Liver (tissue), 3 donors: ENCODE data around the gene ST8SIA6.

Source experiments
- ATF3 ChIP-seq: IDR thresholded peaks from 2 replicates; pipeline ENCODE4 v1.6.1; 2016; ENCODE audit warnings: antibody characterized with exemption
- FOXA2 ChIP-seq: IDR thresholded peaks from 2 replicates; pipeline ENCODE4 v1.6.1; 2016; ENCODE audit warnings: antibody characterized with exemption
- JUND ChIP-seq, 2 donors: IDR thresholded peaks; 2 replicates each; pipeline ENCODE4 v1.6.1; 2016; ENCODE audit warnings: antibody characterized with exemption in 2 of 2
- RAD21 ChIP-seq, 2 donors: IDR thresholded peaks; 2 replicates each; pipeline ENCODE4 v1.6.1; 2016; ENCODE audit warnings: antibody characterized with exemption in 2 of 2, mild to moderate bottlenecking in 2 of 2
- REST ChIP-seq: IDR thresholded peaks from 2 replicates; pipeline ENCODE4 v1.6.1; 2016; ENCODE audit warnings: antibody characterized with exemption, mild to moderate bottlenecking
- TAF1 ChIP-seq: conservative IDR thresholded peaks from 2 replicates; pipeline ENCODE4 v1.6.1; 2016; ENCODE audit warnings: antibody characterized with exemption, mild to moderate bottlenecking
- YY1 ChIP-seq: IDR thresholded peaks from 2 replicates; pipeline ENCODE4 v1.6.1; 2016; ENCODE audit warnings: antibody characterized with exemption, mild to moderate bottlenecking
- TF ChIP-seq, protein P1 (sequence below): fragments of 150-350 bp; IDR thresholded peaks from 2 replicates; pipeline ENCODE4 v1.5.1; 2017; ENCODE audit warnings: improper control_type of control experiment, low read depth, low read length; ENCODE audit not compliant: missing input control
- donor health status: healthy.
- donor health status: healthy.

GRCh38 chr10:17460756-17461155 lies 6.4 kb upstream of the ST8SIA6 start:
- TF ChIP-seq, protein P1, sequence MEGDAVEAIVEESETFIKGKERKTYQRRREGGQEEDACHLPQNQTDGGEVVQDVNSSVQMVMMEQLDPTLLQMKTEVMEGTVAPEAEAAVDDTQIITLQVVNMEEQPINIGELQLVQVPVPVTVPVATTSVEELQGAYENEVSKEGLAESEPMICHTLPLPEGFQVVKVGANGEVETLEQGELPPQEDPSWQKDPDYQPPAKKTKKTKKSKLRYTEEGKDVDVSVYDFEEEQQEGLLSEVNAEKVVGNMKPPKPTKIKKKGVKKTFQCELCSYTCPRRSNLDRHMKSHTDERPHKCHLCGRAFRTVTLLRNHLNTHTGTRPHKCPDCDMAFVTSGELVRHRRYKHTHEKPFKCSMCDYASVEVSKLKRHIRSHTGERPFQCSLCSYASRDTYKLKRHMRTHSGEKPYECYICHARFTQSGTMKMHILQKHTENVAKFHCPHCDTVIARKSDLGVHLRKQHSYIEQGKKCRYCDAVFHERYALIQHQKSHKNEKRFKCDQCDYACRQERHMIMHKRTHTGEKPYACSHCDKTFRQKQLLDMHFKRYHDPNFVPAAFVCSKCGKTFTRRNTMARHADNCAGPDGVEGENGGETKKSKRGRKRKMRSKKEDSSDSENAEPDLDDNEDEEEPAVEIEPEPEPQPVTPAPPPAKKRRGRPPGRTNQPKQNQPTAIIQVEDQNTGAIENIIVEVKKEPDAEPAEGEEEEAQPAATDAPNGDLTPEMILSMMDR: no peak
- TF ChIP-seq TAF1 (no peak), FOXA2 (no peak), REST (no peak), ATF3 (no peak), RAD21 (IDR thresholded peaks at IDR 0.05) (no peak), JUND (IDR thresholded peaks at IDR 0.05) (no peak), YY1 (no peak)
